MM.1S (cell line): ENCODE measurements around the gene PRKAG2.
"Not testable (repeated sequence)": the region's sequence is repeated elsewhere in the genome, so short reads cannot be mapped to it uniquely, and the experiment has no call there.

Experiments used
- DNase-seq: peaks from one replicate; pipeline ENCODE4 v3.0.0-alpha.2; 2015
- H2AFZ ChIP-seq: fragments of 300-600 bp; sonication (generic); 2 replicates; pipeline ENCODE4 v1.6.0; 2016; ENCODE audit warnings: antibody characterized with exemption, low read length
- H3F3A ChIP-seq: fragments of 300-600 bp; sonication (generic); 2 replicates; pipeline ENCODE4 v1.6.1; 2016; ENCODE audit warnings: mild to moderate bottlenecking, antibody characterized with exemption, low read length, moderate library complexity, mixed read lengths; ENCODE audit not compliant: insufficient read depth
- H3K27ac ChIP-seq: fragments of 300-600 bp; sonication (generic); 2 replicates; pipeline ENCODE4 v1.5.1; 2016; ENCODE audit warnings: mild to moderate bottlenecking, low read length
- H3K27me3 ChIP-seq: fragments of 300-600 bp; sonication (generic); replicated peaks from 2 replicates; pipeline ENCODE4 v1.6.0; 2016; ENCODE audit warnings: low read length; ENCODE audit not compliant: insufficient read depth
- H3K36me3 ChIP-seq: fragments of 300-600 bp; sonication (generic); replicated peaks from 2 replicates; pipeline ENCODE4 v1.6.1; 2016; ENCODE audit warnings: mild to moderate bottlenecking, low read length, mixed read lengths; ENCODE audit not compliant: insufficient read depth
- H3K4me1 ChIP-seq: fragments of 300-600 bp; sonication (generic); 2 replicates; pipeline ENCODE4 v1.6.1; 2016; ENCODE audit warnings: low read length, mixed read lengths
- H3K4me2 ChIP-seq: fragments of 300-600 bp; sonication (generic); 2 replicates; pipeline ENCODE4 v1.6.0; 2016; ENCODE audit warnings: low read depth, low read length
- H3K4me3 ChIP-seq: fragments of 300-600 bp; sonication (generic); 2 replicates; pipeline ENCODE4 v1.5.1; 2016; ENCODE audit warnings: low read length, mixed read lengths
- H3K79me2 ChIP-seq: fragments of 300-600 bp; sonication (generic); 2 replicates; pipeline ENCODE4 v1.6.1; 2016; ENCODE audit warnings: mixed run types, low read length, mixed read lengths
- H3K9ac ChIP-seq: fragments of 300-600 bp; sonication (generic); 2 replicates; pipeline ENCODE4 v1.6.1; 2016; ENCODE audit warnings: low read length, mixed read lengths
- H3K9me2 ChIP-seq: fragments of 300-600 bp; sonication (generic); replicated peaks from 2 replicates; pipeline ENCODE4 v1.6.1; 2016; ENCODE audit warnings: mild to moderate bottlenecking, low read length, mixed read lengths; ENCODE audit not compliant: insufficient read depth
- H3K9me3 ChIP-seq: fragments of 300-600 bp; sonication (generic); replicated peaks from 2 replicates; pipeline ENCODE4 v1.6.1; 2016; ENCODE audit warnings: mild to moderate bottlenecking, low read length, mixed read lengths; ENCODE audit not compliant: insufficient read depth
- H4K20me1 ChIP-seq: fragments of 300-600 bp; sonication (generic); 2 replicates; pipeline ENCODE4 v1.6.1; 2016; ENCODE audit warnings: mild to moderate bottlenecking, low read length, moderate library complexity, mixed read lengths; ENCODE audit not compliant: insufficient read depth
- CTCF ChIP-seq: fragments of 300-600 bp; sonication (generic); IDR thresholded peaks from 2 replicates; pipeline ENCODE4 v1.5.1; 2016; ENCODE audit warnings: antibody characterized with exemption, low read length, mixed read lengths
- EZH2 ChIP-seq: fragments of 300-600 bp; sonication (generic); optimal IDR thresholded peaks from 2 replicates; pipeline ENCODE3; 2017; ENCODE audit warnings: low read depth, mild to moderate bottlenecking, antibody characterized with exemption, low read length, mixed read lengths
- EZH2phosphoT487 ChIP-seq: fragments of 300-600 bp; sonication (generic); IDR thresholded peaks from 2 replicates; pipeline ENCODE4 v1.6.1; 2018; ENCODE audit warnings: antibody characterized with exemption, low read length

The PRKAG2 gene

GRCh38 chr7:151829707-151830106 is 47.2 kb downstream of the PRKAG2 start:
- no peaks in the 10 kb centered on the region for H3K79me2 ChIP-seq
- no peaks in the 10 kb centered on the region for H3K9me2 ChIP-seq
- H3K36me3 ChIP-seq = no peaks in the 10 kb centered on the region
- DNase-seq = no peak
- no peak overlapping the region for H3K4me2 ChIP-seq
- H3K27ac ChIP-seq = no peak overlapping the region
- H3K4me1 ChIP-seq = no peaks in the 10 kb centered on the region
- no peaks in the 10 kb centered on the region for H4K20me1 ChIP-seq
- peaks cover 47% of the 10 kb centered on the region for H3K27me3 ChIP-seq
- no peak overlapping the region for H3K4me3 ChIP-seq
- H3K9me3 ChIP-seq = no peaks in the 10 kb centered on the region
- no peak overlapping the region for H3K9ac ChIP-seq
- H3F3A ChIP-seq = no peaks in the 10 kb centered on the region
- H2AFZ ChIP-seq = no peak overlapping the region
- TF ChIP-seq EZH2 (no peak), EZH2phosphoT487 (no peak), CTCF (no peak)

- Histone ChIP-seq H3K9me3 (no peaks in the 10 kb centered on the region), H3K79me2 (no peaks in the 10 kb centered on the region), H3K9me2 (no peaks in the 10 kb centered on the region), H3K27ac (no peak overlapping the region), H3K4me1 (no peaks in the 10 kb centered on the region), H3K4me3 (no peak overlapping the region), H3K27me3 (peaks cover 39% of the 10 kb centered on the region), H2AFZ (no peak overlapping the region), H3K9ac (no peak overlapping the region), H3K36me3 (no peaks in the 10 kb centered on the region), H3F3A (no peaks in the 10 kb centered on the region), H4K20me1 (no peaks in the 10 kb centered on the region), H3K4me2 (no peak overlapping the region)
- no peak for DNase-seq
- TF ChIP-seq EZH2 = no peak
- TF ChIP-seq CTCF = no peak
Observed at GRCh38 chr7:151827620-151828019, 49.3 kb downstream of the PRKAG2 start.

GRCh38 chr7:151826316-151826715 is 50.6 kb downstream of the PRKAG2 start:
- not testable (repeated sequence) for H3K4me1 ChIP-seq, H3K9ac ChIP-seq, H3K27ac ChIP-seq, DNase-seq, H3K36me3 ChIP-seq, H3K9me3 ChIP-seq, H3K9me2 ChIP-seq, H3F3A ChIP-seq, H3K4me3 ChIP-seq, H3K79me2 ChIP-seq, H2AFZ ChIP-seq, H4K20me1 ChIP-seq, H3K4me2 ChIP-seq
- H3K27me3 ChIP-seq = peaks cover 31% of the 10 kb centered on the region

- Histone ChIP-seq H3F3A (no peaks in the 10 kb centered on the region), H3K4me2 (no peak overlapping the region)
- DNase-seq = no peak
Observed at GRCh38 chr7:151825721-151826120, 51.2 kb downstream of the PRKAG2 start.

More at GRCh38 chr7:151825721-151826120, 51.2 kb downstream of the PRKAG2 start:
- no peak for TF ChIP-seq CTCF
- no peak for TF ChIP-seq EZH2
- TF ChIP-seq EZH2phosphoT487 = no peak
- Histone ChIP-seq H3K4me1 (no peaks in the 10 kb centered on the region), H4K20me1 (no peaks in the 10 kb centered on the region), H3K4me3 (no peak overlapping the region), H2AFZ (no peak overlapping the region), H3K27me3 (peaks cover 26% of the 10 kb centered on the region), H3K9me3 (no peaks in the 10 kb centered on the region), H3K79me2 (no peaks in the 10 kb centered on the region), H3K27ac (no peak overlapping the region), H3K9ac (no peak overlapping the region), H3K9me2 (no peaks in the 10 kb centered on the region), H3K36me3 (no peaks in the 10 kb centered on the region)
